HEK293 (cell line): ENCODE results near the gene PPP1R14C.

ENCODE experiments used
- CTCF ChIA-PET: fragments of 350-600 bp; formaldehyde crosslinking; extraction: SDS; loops from one replicate; lab custom pipeline; 2021; ENCODE audit warnings: antibody characterized with exemption; lab: Yijun Ruan, JAX
- POLR2A ChIA-PET: fragments of 300-600 bp; formaldehyde crosslinking; extraction: SDS; loops from one replicate; lab custom pipeline; 2020; ENCODE audit warnings: antibody characterized with exemption, inconsistent platforms; lab: Yijun Ruan, JAX
- H3K27ac ChIP-seq: fragments of 200-500 bp; sonication (Bioruptor generic); 2 replicates; pipeline ENCODE4 v1.5.1; 2014; ENCODE audit warnings: low read depth, low read length, control low read depth, inconsistent platforms; ENCODE audit errors: extremely low read depth
- H3K36me3 ChIP-seq, 2 experiments: fragments of 200-500 bp in 1 of 2; sonication (Bioruptor generic) in 1 of 2; 1 replicate in 1 of 2; 2 replicates in 1 of 2; pipeline ENCODE4 v1.5.1; 2014 to 2017; ENCODE audit warnings: inconsistent platforms in 2 of 2, low read length in 2 of 2; ENCODE audit not compliant: control insufficient read depth in 2 of 2, insufficient read depth in 1 of 2
- H3K4me1 ChIP-seq: fragments of 200-500 bp; sonication (Bioruptor generic); 2 replicates; pipeline ENCODE4 v1.5.1; 2014; ENCODE audit warnings: mild to moderate bottlenecking, low read length, inconsistent platforms; ENCODE audit not compliant: control insufficient read depth, insufficient read depth
- H3K4me3 ChIP-seq: 2 replicates; pipeline ENCODE4 v1.5.1; 2011; ENCODE audit warnings: low read depth, mild to moderate bottlenecking, control low read depth, low read length, moderate library complexity
- H3K9me3 ChIP-seq: fragments of 200-500 bp; sonication (Bioruptor generic); 2 replicates; pipeline ENCODE4 v1.5.1; 2014; ENCODE audit warnings: low read depth, low read length, inconsistent platforms; ENCODE audit not compliant: control insufficient read depth, insufficient read depth
- AEBP2 ChIP-seq: fragments of 450-650 bp; formaldehyde crosslinking; IDR thresholded peaks from 2 replicates; pipeline ENCODE4 v1.5.1; 2016; ENCODE audit warnings: missing biosample characterization, missing genetic modification characterization, borderline replicate concordance
- EGR2 ChIP-seq: fragments of 450-650 bp; formaldehyde crosslinking; IDR thresholded peaks from 2 replicates; pipeline ENCODE4 v1.5.1; 2016; ENCODE audit warnings: low read depth, missing biosample characterization, missing genetic modification characterization
- GLIS1 ChIP-seq: fragments of 450-650 bp; formaldehyde crosslinking; IDR thresholded peaks from 2 replicates; pipeline ENCODE4 v1.5.1; 2016; ENCODE audit warnings: missing biosample characterization, missing genetic modification characterization
- GLIS2 ChIP-seq: fragments of 450-650 bp; formaldehyde crosslinking; IDR thresholded peaks from 2 replicates; pipeline ENCODE4 v1.5.1; 2016; ENCODE audit warnings: missing biosample characterization, missing genetic modification characterization
- HIC1 ChIP-seq: fragments of 450-650 bp; formaldehyde crosslinking; IDR thresholded peaks from 2 replicates; pipeline ENCODE4 v1.5.1; 2016; ENCODE audit warnings: missing biosample characterization, missing genetic modification characterization
- KLF16 ChIP-seq: fragments of 450-650 bp; formaldehyde crosslinking; IDR thresholded peaks from 2 replicates; pipeline ENCODE4 v1.5.1; 2017; ENCODE audit warnings: missing biosample characterization, missing genetic modification characterization
- SP7 ChIP-seq: fragments of 450-650 bp; formaldehyde crosslinking; IDR thresholded peaks from 2 replicates; pipeline ENCODE4 v1.5.1; 2016; ENCODE audit warnings: missing biosample characterization, missing genetic modification characterization
- TRIM28 ChIP-seq: IDR thresholded peaks from 2 replicates; pipeline ENCODE4 v1.6.1; 2011; ENCODE audit warnings: low read length, control low read depth, borderline replicate concordance
- ZBTB26 ChIP-seq: fragments of 450-650 bp; formaldehyde crosslinking; optimal IDR thresholded peaks from 2 replicates; pipeline ENCODE3; 2016; ENCODE audit warnings: missing biosample characterization, mild to moderate bottlenecking, missing genetic modification characterization
- ZBTB6 ChIP-seq: fragments of 450-650 bp; formaldehyde crosslinking; IDR thresholded peaks from 2 replicates; pipeline ENCODE4 v1.5.1; 2017; ENCODE audit warnings: missing biosample characterization, missing genetic modification characterization
- ZFHX2 ChIP-seq: fragments of 450-650 bp; formaldehyde crosslinking; conservative IDR thresholded peaks from 2 replicates; pipeline ENCODE4 v1.5.1; 2016; ENCODE audit warnings: missing biosample characterization, missing genetic modification characterization
- ZNF146 ChIP-seq: fragments of 450-650 bp; formaldehyde crosslinking; IDR thresholded peaks from 2 replicates; pipeline ENCODE4 v1.5.1; 2016; ENCODE audit warnings: missing biosample characterization, missing genetic modification characterization
- ZNF155 ChIP-seq: fragments of 450-650 bp; formaldehyde crosslinking; IDR thresholded peaks from 2 replicates; pipeline ENCODE4 v1.5.1; 2016; ENCODE audit warnings: missing biosample characterization, missing genetic modification characterization
- ZNF157 ChIP-seq: fragments of 450-650 bp; formaldehyde crosslinking; IDR thresholded peaks from 2 replicates; pipeline ENCODE4 v1.5.1; 2016; ENCODE audit warnings: missing biosample characterization, missing genetic modification characterization
- ZNF19 ChIP-seq: fragments of 450-650 bp; formaldehyde crosslinking; IDR thresholded peaks from 2 replicates; pipeline ENCODE4; 2016; ENCODE audit warnings: missing biosample characterization, missing genetic modification characterization, low read depth
- ZNF2 ChIP-seq: fragments of 450-650 bp; formaldehyde crosslinking; IDR thresholded peaks from 2 replicates; pipeline ENCODE4 v1.5.1; 2016; ENCODE audit warnings: missing biosample characterization, missing genetic modification characterization
- ZNF24 ChIP-seq: fragments of 450-650 bp; formaldehyde crosslinking; IDR thresholded peaks from 2 replicates; pipeline ENCODE4 v1.5.1; 2016; ENCODE audit warnings: missing biosample characterization, missing genetic modification characterization
- ZNF26 ChIP-seq: fragments of 450-650 bp; formaldehyde crosslinking; IDR thresholded peaks from 2 replicates; pipeline ENCODE4 v1.5.1; 2016; ENCODE audit warnings: missing biosample characterization, missing genetic modification characterization
- ZNF302 ChIP-seq: fragments of 450-650 bp; formaldehyde crosslinking; IDR thresholded peaks from 2 replicates; pipeline ENCODE4 v1.5.1; 2016; ENCODE audit warnings: missing biosample characterization, missing genetic modification characterization, low read depth
- ZNF362 ChIP-seq: fragments of 450-650 bp; formaldehyde crosslinking; IDR thresholded peaks from 2 replicates; pipeline ENCODE4 v1.5.1; 2016; ENCODE audit warnings: missing biosample characterization, missing genetic modification characterization
- ZNF473 ChIP-seq: fragments of 450-650 bp; formaldehyde crosslinking; IDR thresholded peaks from 2 replicates; pipeline ENCODE4 v1.5.1; 2017; ENCODE audit warnings: missing biosample characterization, missing genetic modification characterization
- ZNF548 ChIP-seq: fragments of 450-650 bp; formaldehyde crosslinking; IDR thresholded peaks from 2 replicates; pipeline ENCODE4 v1.5.1; 2016; ENCODE audit warnings: missing biosample characterization, missing genetic modification characterization
- ZNF621 ChIP-seq: fragments of 450-650 bp; formaldehyde crosslinking; IDR thresholded peaks from 2 replicates; pipeline ENCODE4 v1.5.1; 2017; ENCODE audit warnings: missing biosample characterization, missing genetic modification characterization
- ZNF623 ChIP-seq: fragments of 450-650 bp; formaldehyde crosslinking; IDR thresholded peaks from 2 replicates; pipeline ENCODE4 v1.5.1; 2016; ENCODE audit warnings: missing biosample characterization, missing genetic modification characterization
- ZNF624 ChIP-seq: fragments of 450-650 bp; formaldehyde crosslinking; IDR thresholded peaks from 2 replicates; pipeline ENCODE4 v1.5.1; 2017; ENCODE audit warnings: missing biosample characterization, missing genetic modification characterization
- ZNF843 ChIP-seq: fragments of 450-650 bp; formaldehyde crosslinking; IDR thresholded peaks from 2 replicates; pipeline ENCODE4 v1.5.1; 2016; ENCODE audit warnings: missing biosample characterization, missing genetic modification characterization
- ZSCAN18 ChIP-seq: fragments of 450-650 bp; formaldehyde crosslinking; IDR thresholded peaks from 2 replicates; pipeline ENCODE4 v1.5.1; 2016; ENCODE audit warnings: missing biosample characterization, missing genetic modification characterization
- ZSCAN30 ChIP-seq: fragments of 450-650 bp; IDR thresholded peaks from 2 replicates; pipeline ENCODE4 v1.5.1; 2018; ENCODE audit warnings: missing biosample characterization, mild to moderate bottlenecking, missing genetic modification characterization, moderate library complexity

The PPP1R14C gene

GRCh38 chr6:150189122-150189521 is 46.3 kb downstream of the PPP1R14C start:
- CTCF ChIA-PET: no interaction called here
- Histone ChIP-seq H3K4me3 (no peak overlapping the region), H3K4me1 (peaks cover 3% of the 10 kb centered on the region), H3K27ac (no peak overlapping the region), H3K9me3 (no peaks in the 10 kb centered on the region), H3K36me3 (no peaks in the 10 kb centered on the region)
- TF ChIP-seq ZBTB6 (tag by site-specific recombination): no peak
- TF ChIP-seq HIC1: no peak
- TF ChIP-seq ZNF843 (tag by site-specific recombination): no peak
- no peak for TF ChIP-seq ZNF621 (tag by site-specific recombination)
- TF ChIP-seq ZNF157 (tag by site-specific recombination): no peak
- TF ChIP-seq KLF16 (tag by site-specific recombination): no peak
- no peak for TF ChIP-seq ZNF26 (tag by site-specific recombination)
- TF ChIP-seq ZFHX2 (tag by site-specific recombination): no peak
- no peak for TF ChIP-seq GLIS2 (tag by site-specific recombination)
- TF ChIP-seq GLIS1 (tag by site-specific recombination): no peak
- no peak for TF ChIP-seq ZSCAN30 (tag by site-specific recombination)
- POLR2A ChIA-PET: no interaction called here

- no peaks in the 10 kb centered on the region for H3K36me3 ChIP-seq
- peaks cover 25% of the 10 kb centered on the region for H3K4me1 ChIP-seq
- POLR2A ChIA-PET: no interaction called here
- H3K27ac ChIP-seq: no peak overlapping the region
- CTCF ChIA-PET: no interaction called here
- no peaks in the 10 kb centered on the region for H3K9me3 ChIP-seq
- TF ChIP-seq ZNF146 (tag by site-specific recombination) (no peak), ZNF2 (tag by site-specific recombination) (no peak), ZNF623 (tag by site-specific recombination) (no peak), ZNF302 (tag by site-specific recombination) (no peak), AEBP2 (no peak), ZNF19 (tag by site-specific recombination) (no peak), ZNF624 (tag by site-specific recombination) (no peak), ZNF24 (no peak), ZNF473 (tag by site-specific recombination) (no peak), ZNF155 (tag by site-specific recombination) (no peak), ZSCAN18 (no peak), ZNF362 (tag by site-specific recombination) (no peak), ZBTB26 (tag by site-specific recombination) (no peak), EGR2 (tag by site-specific recombination) (no peak), ZNF548 (no peak), SP7 (tag by site-specific recombination) (no peak), TRIM28 (no peak)
- TF ChIP-seq, all 188 proteins: peak for 0
- H3K4me3 ChIP-seq: no peak overlapping the region
These were observed 49.0 kb downstream of the PPP1R14C start for GRCh38 chr6:150191809-150192208.
